Islet precursor cell (in vitro differentiated cells): ENCODE measurements around the gene KITLG.
"Not testable (repeated sequence)": the region's sequence is repeated elsewhere in the genome, so short reads cannot be mapped to it uniquely, and the experiment has no call there.

ENCODE experiments used
- DNase-seq: peaks from one replicate; pipeline ENCODE4 v3.0.0-alpha.2; 2018

Gene KITLG

DNA sequence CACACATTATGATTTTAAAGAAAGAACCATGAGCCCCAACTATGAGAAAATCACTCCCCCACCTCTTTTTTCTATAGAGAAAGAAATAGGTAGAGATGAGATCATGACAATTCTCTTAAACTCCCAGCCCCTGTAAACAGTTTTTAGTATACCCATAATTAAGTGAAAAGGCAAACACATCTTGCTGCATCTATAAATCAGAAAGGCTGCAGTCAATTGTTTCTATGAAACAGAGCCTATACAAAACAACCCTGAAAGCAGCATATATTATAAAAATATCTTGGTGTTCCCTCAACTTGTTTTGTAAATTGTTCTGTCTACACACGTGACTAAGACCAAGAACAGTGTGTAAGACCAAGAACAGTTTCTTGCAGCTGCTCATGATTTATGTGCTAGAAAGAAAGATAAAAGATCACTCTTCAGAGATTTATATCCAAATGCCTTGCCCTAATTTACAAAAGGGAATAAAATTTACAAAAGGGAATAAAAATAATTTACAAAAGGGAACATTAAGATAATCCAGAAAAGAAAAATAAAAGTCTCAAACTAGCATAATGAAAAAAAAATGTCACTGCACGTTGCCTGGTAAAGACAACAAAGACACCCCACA lies 4.8 kb downstream of the KITLG start:
- no peak for DNase-seq

DNA sequence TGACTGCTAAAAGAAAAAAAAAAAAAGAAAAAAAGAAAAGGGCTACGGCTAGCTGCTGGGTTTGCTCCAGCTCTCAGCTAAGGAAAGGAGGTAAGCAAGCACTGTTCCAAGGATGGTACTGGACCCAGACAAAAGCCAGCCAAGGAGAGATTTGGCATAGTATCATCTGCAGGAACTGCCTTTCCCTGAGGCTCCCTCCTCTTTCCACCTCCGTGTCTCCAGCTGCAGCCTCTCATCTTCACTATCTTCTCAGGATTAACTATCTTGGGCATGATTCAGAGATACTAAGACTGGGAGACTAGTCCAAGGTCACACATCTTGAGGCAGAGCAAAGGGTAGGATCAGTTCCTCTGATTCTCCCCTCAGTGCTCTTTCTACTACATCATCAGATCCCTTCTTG lies 6.0 kb downstream of the KITLG start:
- peak; percentile 57 for DNase-seq

DNA sequence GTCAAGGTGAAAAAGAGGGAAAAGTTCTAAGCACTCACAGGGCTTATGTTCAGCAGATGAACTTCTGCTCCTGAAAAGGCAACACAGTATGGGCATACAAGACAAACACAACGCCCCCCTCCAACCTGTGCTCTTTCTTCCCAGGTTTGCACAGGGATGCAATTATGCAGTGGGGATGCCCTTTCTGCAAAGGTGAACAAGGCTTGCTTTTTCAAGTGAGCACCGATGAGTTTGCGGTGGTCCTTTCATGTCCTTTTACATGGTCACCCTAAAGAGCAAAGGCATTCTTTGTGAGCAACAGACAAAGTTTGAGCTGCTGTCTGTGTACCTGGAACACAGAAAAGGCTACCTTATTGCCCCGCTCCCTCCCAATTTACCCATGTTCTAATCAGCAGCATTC lies 6.7 kb downstream of the KITLG start:
- DNase-seq = no peak

DNA sequence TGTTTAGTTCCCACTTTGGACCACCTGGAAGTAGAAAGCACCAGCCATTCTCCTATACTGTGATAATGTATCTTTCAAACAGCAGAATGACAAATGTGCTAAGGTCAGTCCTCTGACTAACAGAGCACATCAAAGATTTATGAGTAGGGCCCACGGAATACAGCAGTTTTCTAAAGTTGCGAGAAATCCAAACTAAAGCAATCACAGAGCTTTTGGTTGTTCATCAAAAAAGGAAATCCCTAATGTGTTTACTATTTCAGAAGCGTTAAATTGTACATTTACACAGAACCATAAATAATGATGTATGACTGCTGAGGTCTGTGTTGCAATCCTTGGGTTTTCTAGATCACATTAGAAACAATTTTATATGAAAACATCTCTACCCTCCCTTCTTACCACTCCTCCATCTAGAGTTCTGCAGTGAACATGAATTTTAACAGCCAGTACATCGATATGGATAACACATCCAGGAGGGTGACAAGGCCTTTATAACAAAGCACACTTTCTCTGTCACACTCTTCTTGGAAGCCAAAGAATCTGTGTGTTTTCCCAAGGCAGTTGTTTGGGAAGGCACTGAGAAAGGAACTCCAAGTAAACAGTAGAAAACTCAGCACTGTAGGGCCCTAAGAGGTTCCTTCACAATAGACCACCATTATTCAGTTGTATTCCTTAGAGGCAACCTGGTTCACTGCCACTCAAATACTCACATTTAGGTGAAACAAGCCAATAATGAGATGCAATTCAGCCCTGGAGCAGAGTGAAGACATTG lies 7.3 kb downstream of the KITLG start:
- no peak for DNase-seq

DNA sequence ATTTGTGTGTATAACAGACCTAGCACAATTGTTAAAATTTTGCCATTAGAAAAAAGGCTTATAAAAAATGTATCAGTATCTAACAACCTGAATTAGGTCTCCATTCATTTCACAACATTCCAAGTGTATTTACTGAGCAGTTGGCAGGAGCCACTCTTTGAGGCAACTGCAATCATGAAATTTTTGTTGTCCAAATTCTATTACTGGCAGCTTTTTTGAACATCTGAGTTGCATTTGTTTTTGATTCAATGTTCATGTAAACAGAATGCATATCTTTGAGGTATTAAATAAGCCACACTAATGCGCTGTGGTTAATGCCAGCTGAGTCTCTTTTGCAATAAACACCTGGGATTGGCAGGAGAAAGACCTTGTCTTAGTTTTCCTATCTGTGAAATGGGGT lies 8.7 kb downstream of the KITLG start:
- DNase-seq = no peak

DNA sequence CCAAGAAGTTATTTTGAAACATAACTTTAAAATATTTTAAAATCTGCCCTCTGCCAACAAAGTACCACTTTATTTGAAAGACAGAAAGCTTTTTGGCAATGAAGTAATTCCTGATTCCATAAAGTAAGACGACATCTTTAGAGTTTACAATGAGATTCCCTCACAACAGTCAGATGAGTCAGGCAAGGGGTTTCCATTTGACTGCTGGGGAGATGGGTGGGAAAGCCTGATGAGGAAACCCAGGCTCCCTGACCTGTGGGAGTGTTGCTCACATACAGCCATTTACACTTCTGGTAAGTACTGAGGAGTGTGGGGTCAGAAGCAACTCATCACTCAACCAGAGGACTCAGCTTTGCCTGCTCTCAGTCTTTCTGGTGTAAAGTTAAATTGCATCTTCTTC lies 10.2 kb downstream of the KITLG start:
- peak; percentile 86 for DNase-seq

DNA sequence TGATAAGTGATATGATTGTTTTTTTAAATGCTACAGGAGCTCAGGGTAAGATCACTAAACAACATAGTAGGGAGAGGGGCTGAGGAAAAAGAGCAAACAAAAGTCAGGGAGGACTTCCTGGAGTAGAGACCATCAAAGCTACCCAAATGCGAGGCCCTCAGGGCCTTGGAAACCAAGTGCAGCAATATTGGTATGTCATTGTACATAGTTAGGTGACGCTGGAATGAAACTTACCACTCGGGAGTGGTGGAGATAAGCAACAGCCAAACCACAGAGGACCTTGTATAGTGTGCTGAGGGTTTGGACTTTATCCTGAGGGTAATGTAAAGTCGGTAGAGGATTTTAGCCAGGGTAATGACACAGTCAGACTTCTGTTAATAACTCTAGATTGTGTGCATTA lies 13.8 kb downstream of the KITLG start:
- peak; percentile 88 for DNase-seq

DNA sequence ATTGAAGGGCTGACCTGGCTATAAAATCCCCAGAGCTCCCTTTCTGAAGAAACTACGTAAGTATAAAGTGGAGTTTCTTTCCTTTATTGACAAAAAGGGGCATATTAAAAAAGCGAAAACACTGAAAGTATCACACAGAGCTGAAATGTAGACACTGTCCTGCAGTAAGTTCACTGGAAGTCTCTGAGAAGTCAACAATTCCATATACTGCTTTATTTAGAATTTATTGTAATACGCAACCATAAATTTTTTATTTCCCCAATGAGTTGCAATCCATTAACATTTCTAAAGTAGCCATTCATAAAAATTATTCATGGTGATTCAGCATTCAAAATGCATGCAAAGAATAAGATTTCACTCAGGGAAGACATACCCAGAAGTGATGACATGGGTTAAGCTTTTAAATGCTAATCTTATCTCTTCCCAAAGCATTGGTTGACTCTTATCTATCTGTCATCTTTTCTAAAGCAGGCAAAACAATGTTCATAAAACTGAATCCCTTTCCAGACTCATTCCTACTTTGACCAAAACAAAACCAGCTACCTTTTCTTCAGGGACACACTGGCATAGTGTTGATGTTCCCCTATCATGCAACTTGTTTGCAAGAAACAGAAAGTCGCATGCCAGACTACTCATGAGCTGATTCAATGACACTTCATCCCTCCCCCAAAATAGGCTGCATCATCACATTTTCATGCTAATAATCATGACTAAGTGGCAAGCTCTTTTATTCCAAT lies 17.3 kb downstream of the KITLG start:
- DNase-seq = no peak

DNA sequence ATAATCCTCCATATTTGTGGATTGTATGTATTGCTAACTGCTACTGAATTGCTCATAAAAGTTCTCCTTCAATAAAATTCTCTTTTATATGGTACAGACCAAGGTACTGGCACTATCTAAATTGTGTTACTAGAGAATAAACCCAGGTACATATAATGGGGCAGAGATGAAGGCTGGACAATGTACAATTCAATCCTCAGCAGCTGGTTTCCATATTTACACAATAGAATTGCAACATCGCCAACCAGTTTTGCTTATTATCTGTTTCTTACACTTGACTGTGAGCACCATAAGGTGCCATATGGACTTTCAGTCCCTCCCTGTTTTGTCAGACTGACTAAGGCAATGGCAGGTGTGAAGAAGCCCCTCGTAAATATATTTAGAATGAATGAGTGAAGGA lies 18.1 kb downstream of the KITLG start:
- no peak for DNase-seq

DNA sequence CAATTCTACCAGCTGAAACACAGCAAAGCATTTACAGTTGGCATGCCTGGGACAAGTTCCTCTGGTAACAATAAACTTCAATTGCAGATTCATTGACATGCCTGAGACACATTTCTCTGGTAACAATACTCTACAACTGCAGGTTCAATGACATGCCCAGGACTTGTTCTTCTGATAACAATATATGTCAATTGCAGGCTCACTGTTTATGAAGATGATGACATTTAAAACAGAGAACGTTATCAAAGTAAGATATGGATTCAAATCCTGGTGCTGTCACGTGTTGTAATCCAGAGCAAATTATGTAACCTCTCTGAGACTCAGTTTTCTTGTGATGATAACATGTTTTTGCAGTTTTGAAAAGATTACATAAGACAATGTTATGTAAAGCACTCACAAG lies 20.5 kb downstream of the KITLG start:
- no peak for DNase-seq

DNA sequence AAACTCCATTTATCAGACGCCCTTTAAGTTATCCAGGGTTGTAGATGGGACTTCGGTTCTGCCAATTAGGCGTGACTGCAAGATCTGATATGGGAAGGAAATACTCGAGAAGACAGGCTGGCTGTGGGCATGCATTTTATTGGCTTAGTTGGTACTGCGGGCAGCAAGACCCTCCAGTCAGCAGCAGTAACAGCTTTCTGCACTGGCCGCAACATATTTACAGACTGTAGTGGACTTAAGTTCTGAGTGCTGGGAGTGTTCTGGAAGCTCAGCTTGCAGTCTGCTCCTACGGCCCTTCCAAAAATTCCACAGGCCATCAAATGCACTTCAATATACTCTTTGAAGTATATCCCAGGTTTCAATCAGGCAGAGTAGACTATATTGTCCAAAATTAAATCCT lies 21.1 kb downstream of the KITLG start:
- DNase-seq = no peak

DNA sequence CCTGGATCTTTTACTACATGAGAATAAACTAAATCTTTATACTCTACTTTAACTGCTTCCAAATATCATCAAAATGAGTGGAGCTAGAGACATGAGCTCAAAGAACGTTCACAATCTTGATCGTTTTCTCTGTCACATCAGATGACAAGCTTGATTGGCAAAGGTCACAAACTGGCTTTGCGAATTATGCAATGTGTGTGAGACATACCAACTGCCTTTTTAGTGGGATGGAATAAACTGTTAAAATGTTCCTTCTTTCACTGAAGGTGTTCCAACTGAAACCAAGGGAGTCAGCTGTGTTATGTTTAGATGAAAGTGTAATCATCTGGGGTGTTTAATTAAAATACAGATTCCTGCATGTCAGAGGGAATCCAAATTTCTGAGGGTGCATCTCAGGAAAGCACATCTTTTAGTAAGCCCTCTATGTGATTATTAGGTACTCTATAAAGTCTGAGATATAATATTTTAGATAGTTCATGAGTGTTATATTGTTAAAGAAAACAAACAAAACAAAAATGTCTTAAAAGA lies 21.9 kb downstream of the KITLG start:
- DNase-seq = no peak

DNA sequence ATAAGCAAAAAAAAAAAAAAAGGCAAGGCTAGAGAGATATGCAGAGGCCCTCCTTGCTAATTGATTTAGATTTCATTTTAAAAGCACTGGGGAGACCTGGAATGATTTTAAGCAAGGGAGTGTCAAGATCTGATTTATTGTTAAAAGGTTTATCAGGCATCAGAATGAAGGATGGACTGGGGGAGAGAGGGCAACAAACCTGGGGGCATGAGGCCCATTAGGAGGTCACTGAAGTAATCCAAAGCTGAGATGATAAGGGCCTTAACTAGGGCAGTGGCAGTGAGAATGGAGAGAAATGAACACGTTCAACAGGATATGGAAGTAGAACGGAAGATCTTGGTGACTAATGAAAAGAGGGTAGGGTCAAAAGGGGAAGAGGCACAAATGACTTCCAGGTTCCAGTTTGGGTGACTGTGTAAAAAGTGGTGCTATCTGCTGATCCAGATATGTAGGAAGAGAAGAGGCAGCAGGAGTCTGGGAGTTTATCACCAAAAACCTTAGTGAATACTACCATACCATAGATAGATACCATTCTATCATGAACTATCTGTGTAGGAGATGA lies 24.0 kb downstream of the KITLG start:
- no peak for DNase-seq

DNA sequence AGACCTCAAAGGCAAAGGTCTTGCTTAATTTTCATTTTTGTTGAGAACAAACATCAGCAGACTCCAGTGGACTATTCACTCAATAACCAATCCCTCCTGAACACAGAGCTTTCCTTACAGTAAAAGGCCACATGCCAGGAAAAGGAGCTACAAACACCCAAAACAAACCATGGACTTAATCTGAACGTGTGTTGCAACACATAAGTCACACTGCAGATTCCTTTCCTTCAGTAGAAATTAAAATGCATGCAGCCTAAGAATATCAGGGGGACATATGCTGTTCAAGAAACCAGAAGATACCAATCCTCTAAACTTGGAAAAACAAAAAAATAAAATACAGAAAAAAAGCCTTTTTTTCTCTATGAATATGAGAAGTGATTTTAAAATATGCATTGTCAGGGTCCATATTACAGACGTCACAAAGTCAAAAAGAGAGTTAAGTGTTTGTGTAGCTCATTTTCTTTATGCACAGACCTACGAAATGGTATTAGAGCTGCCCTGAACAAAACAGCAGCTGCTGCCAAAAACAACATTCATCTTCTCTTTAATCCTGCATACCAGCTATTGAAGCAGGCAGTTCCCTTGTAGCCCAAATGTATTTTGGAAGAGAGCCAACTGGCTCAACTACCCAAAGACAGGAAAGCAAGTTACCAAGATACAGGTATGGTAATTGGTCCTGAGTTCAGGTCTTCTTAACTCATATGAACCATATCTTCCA lies 26.2 kb downstream of the KITLG start:
- DNase-seq = no peak

DNA sequence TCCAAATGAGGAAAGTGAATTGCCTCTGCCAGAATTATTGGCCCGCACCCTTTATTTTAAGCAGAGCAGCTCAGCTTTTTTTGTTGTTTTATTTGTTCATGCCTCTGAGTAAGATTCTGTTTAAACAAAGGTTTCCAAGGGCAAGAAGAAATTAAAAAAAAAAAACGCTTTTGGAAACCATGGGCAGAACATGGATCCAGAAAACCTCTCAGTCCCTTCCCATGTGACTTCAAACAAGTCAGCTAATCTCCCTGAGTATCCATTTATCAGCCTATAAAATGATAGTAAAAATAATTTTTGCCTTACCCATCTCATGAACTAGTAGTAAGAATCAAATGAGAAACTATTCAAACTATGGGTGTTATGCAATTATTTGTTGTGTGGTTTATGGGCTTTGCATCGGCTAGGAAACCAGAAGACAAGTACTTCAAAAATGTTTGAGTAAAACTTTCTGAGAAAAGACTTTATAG lies 27.6 kb downstream of the KITLG start:
- no peak for DNase-seq

DNA sequence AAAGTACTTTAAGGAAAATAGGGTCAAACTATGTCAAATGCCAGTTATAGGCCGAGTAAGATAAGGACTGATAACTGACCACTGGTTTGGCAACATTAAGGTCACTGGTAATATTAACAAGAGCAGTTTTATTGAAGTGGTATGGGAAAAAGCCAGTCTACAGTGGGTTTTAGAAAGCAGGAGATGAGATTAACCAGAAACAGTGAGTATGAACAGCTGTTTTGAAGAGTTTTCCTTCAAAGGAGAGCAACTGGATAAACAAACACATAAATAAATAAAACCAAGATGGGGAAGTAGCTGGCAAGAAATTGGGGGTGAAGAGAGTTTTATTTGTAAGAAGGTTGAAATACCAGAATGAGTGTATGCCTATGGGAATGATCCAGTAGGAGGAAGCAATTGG lies 30.3 kb downstream of the KITLG start:
- no peak for DNase-seq

DNA sequence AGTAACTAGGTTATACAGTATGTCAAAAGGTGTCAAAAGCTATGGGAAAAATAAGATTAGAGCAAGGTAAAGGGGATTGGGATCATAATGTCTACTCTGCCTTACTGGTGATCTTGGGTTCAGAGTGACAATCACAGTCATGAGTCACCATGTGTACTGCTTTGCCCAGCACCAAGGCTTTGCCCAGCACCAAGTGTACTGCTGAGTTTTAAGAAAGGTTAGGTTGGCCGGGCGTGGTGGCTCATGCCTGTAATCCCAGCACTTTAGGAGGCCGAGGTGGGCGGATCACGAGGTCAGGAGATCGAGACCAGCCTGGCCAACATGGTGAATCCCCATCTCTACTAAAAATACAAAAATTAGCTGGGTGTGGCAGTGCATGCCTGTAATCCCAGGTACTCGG lies 32.3 kb downstream of the KITLG start:
- DNase-seq = not testable (repeated sequence)

DNA sequence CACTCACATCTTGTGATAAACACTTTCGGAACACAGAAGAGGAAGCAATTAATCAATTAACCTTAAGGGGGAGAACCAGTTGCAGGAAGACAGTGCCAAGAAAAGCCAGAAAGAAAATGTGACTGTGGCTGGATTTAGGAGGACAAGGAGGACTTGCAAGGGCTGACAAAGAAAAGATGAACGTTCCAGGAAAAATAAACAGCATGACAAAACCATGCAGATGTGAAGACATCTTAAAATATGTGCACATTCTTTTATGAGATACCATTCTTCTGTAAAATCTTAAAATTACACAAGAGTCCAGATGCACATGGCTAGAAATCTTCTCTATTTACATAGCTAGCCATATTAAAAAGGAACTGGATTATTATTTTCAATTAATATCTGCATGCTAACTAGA lies 33.4 kb downstream of the KITLG start:
- DNase-seq = no peak

DNA sequence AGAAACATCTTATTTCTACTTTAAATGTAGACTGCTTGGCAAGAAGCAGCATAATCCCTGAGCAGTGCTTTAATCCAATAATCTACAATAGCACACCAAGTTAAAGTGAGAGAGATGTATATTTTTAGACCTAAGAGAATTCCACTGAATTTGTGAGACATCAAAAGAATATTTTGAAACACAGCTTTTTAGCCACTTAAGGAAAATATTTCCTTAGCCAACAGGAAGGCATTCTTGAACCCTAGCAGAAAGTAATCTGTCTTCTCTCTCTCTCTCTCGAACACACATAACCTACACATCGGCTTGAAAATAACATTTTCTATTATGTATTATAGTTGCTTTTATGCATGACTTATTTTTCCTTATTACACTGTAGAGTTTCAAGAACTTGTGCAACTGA lies 34.0 kb downstream of the KITLG start:
- DNase-seq = no peak

DNA sequence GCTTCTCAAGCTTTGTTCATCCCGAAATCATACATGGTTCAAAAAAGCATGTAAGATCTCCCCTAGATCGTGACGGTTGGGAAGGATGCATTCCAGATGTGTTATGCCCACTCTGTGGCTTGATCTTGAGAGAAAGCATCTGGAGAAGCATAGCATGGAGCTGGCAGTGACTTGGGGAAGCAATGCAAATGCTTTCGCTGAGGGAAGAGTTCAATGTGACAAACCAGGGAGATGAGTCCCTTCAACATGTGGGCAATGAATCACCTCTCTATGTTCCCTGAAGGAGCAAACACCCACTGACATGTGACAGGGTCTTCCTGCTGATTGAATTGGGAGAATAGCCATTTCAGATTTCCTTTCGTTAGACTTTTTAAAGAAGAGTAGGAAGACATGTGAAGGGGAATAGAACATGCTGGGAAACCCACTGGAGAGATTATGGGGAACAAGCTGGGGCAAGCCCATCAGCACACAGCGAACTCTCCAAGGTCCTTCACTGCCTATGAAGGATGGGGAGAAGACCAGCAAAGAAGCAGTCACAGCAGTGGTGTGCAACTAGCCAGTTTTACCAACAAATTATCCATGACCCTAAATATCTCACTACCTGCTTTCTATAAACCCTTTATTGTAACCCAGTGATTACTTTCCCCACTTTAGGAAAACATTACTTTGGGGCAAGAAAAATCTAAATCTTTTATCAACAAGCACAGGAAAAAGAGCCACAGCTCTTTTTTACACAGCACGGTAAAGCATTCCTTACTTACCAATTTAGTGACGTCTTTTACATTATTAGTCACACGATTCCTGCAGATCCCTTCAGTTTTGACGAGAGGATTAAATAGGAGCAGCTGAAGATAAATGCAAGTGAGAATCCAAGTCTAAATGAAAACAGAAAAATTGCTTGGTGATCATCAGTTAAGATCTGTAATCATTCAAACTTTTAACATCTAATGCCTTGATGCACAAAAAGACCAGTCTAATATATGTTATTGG lies 35.0 kb downstream of the KITLG start:
- no peak for DNase-seq

DNA sequence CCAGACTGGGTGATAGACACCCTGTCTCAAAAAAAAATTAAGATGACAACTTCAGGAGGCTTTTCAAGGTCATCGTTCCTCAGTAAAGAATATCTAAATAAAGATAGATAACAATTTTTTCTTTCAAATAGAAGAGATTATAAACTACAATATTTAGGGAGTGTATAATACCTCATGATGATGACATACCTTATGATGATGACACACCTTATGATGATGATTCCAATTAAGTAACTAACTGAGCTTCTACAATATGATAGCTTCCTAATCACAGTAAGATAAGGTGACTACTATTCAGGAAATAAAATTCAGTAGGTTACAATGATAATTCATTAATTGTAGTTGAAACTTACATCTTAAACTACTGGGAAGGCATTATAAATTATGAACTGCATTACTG lies 40.4 kb downstream of the KITLG start:
- no peak for DNase-seq

DNA sequence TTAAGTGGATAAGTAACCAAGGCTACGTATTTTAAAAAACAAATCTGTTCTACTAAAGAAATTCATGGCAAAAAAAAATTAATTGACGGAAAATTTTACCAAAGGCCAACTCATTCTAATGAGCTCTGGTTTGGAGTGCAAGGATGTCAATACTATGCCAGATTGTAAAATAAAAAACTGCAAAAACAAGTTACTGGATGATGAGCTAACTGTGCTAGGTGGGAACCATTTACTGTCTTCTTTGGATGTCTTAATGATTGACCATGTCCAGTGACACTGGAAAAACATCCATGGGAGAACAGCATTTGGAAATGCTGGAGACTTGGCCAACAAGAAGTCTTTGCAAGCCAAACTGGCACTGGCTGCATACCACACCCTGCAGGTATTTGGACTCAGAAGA lies 41.6 kb downstream of the KITLG start:
- no peak for DNase-seq
